Transverse colon (tissue), 4 donors: ENCODE data around the gene MESD. TPM values are rescaled to one million over a fixed set of nuclear protein-coding genes. Genes with fewer than 3 reads are reported as not detected.
A peak's percentile ranks its signal among the peaks of the same experiment; 100 is the strongest.

Source experiments
- DNase-seq: peaks from one replicate; pipeline ENCODE4 v3.0.0-alpha.2; 2019
- H3K27ac ChIP-seq, 4 donors: fragments of 200-600 bp; sonication (generic); 2 replicates each; pipeline ENCODE4 v1.5.1; 2016 to 2018; ENCODE audit warnings: inconsistent platforms in 4 of 4
- H3K27me3 ChIP-seq: fragments of 200-600 bp; sonication (generic); 2 replicates; pipeline ENCODE4 v1.5.1; 2017; ENCODE audit warnings: inconsistent platforms
- H3K36me3 ChIP-seq, 4 donors: fragments of 200-600 bp; sonication (generic); 2 replicates each; pipeline ENCODE4 v1.5.1; 2017 to 2019; ENCODE audit warnings: inconsistent platforms in 4 of 4
- H3K4me1 ChIP-seq, 4 donors: fragments of 200-600 bp; sonication (generic); 2 replicates each; pipeline ENCODE4 v1.5.1; 2017 to 2020; ENCODE audit warnings: inconsistent platforms in 4 of 4
- H3K4me3 ChIP-seq, 4 donors: fragments of 200-600 bp; sonication (generic); 1 replicate in 1 of 4; 2 replicates in 3 of 4; pipeline versions ENCODE4 v1.5.1 to v1.6.1; 2017 to 2019; ENCODE audit warnings: inconsistent platforms in 4 of 4
- H3K9me3 ChIP-seq, 2 donors: fragments of 200-600 bp; sonication (generic); 2 replicates each; pipeline ENCODE4 v1.5.1; 2017 to 2019; ENCODE audit warnings: inconsistent platforms in 2 of 2
- EP300 ChIP-seq: sonication (generic); formaldehyde crosslinking; IDR thresholded peaks from one replicate; pipeline ENCODE4 v1.6.1; 2017; ENCODE audit warnings: antibody characterized with exemption, low read depth
- POLR2A ChIP-seq: fragments of 450-650 bp; IDR thresholded peaks from one replicate; pipeline ENCODE4 v1.6.1; 2016; ENCODE audit warnings: antibody characterized with exemption, mild to moderate bottlenecking, moderate library complexity
- POLR2AphosphoS5 ChIP-seq, 3 donors: sonication (generic); formaldehyde crosslinking; IDR thresholded peaks; one replicate each; pipeline ENCODE4 v1.6.1; 2016; ENCODE audit warnings: antibody characterized with exemption in 3 of 3
- WGBS, 2 donors: methylation state at CpG; one replicate each; pipeline ENCODE4 v1.1.5; 2018; ENCODE audit warnings: low coverage in 1 of 2; 5-methylcytosine and 5-hydroxymethylcytosine counted together
- in situ Hi-C, 4 donors: fragments of 200-750 bp; cut with MboI; loops; one replicate each; pipeline versions ENCODE4 v1.15.0 to v1.15.1; 2017; ENCODE audit warnings: low sequenced_read_pairs in 3 of 4, low pct_ligation_motif_present in 1 of 4, low pct_unique_long_range_greater_than_20kb in 1 of 4
- intact Hi-C: fragments of 100-400 bp; cut with DNase I; formaldehyde crosslinking; loops from one replicate; pipeline ENCODE4 v1.15.1; 2023; ENCODE audit warnings: low total_unique reads
- total RNA-seq, 4 donors: library from RNA; depleted of rRNA; stranded (reverse); fragments of >200 nt; gene quantifications; one replicate each; pipeline ENCODE4 v1.1.0, GENCODE V29; 2016
- TF ChIP-seq, protein P1 (sequence below), 5 experiments: fragments of 200-600 bp in 3 of 5; fragments of 450-650 bp in 2 of 5; sonication (generic) in 3 of 5; IDR thresholded peaks; 1 replicate in 2 of 5; 2 replicates in 3 of 5; pipeline ENCODE4 v1.5.1; 2016 to 2017; ENCODE audit warnings: antibody characterized with exemption in 5 of 5, inconsistent platforms in 3 of 5, mild to moderate bottlenecking in 2 of 5, moderate library complexity in 1 of 5

Gene MESD
- total RNA-seq, 4 donors from 2014 or later, result 15.8 to 39.3 (median 19.2) TPM

DNA sequence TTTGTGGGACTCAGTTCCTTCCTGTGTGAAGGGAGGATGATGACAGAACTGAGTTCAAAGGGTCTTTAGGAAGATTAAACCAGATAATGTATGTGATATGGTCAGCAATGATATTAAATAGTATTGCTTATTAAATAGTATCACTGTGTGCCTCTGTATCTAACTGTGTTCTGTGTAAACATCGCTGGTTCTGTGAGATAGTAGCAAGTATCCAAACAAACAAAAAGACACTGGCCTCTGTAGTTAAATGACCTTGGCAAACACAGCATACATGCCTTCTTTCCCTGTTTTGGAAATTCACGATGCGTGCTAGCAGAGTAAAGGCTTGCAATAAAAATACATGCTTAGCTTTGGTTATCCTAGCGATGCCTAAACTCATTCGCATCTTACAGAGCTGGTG is 76.1 kb downstream of the MESD start:
- peaks cover 0 to 10% (median 0%) of the 10 kb centered on the region in 4 donors for H3K4me1 ChIP-seq
- in situ Hi-C loops, result no loop called here
- no peak overlapping the region for H3K27ac ChIP-seq
- intact Hi-C loops, result no loop called here
- H3K9me3 ChIP-seq, result no peaks in the 10 kb centered on the region
- no peak for DNase-seq
- no peaks in the 10 kb centered on the region for H3K27me3 ChIP-seq
- TF ChIP-seq POLR2A, result no peak
- no peak for TF ChIP-seq EP300
- TF ChIP-seq, protein P1, sequence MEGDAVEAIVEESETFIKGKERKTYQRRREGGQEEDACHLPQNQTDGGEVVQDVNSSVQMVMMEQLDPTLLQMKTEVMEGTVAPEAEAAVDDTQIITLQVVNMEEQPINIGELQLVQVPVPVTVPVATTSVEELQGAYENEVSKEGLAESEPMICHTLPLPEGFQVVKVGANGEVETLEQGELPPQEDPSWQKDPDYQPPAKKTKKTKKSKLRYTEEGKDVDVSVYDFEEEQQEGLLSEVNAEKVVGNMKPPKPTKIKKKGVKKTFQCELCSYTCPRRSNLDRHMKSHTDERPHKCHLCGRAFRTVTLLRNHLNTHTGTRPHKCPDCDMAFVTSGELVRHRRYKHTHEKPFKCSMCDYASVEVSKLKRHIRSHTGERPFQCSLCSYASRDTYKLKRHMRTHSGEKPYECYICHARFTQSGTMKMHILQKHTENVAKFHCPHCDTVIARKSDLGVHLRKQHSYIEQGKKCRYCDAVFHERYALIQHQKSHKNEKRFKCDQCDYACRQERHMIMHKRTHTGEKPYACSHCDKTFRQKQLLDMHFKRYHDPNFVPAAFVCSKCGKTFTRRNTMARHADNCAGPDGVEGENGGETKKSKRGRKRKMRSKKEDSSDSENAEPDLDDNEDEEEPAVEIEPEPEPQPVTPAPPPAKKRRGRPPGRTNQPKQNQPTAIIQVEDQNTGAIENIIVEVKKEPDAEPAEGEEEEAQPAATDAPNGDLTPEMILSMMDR (IDR thresholded peaks at IDR 0.05), result no peak
- no peak for TF ChIP-seq POLR2AphosphoS5 (IDR thresholded peaks at IDR 0.05)
- no peaks in the 10 kb centered on the region for H3K36me3 ChIP-seq
- H3K4me3 ChIP-seq, result no peak overlapping the region
- 80 to 86% methylated on average over 5 of the region's 5 CpGs for WGBS, 2 donors

- no peaks in the 10 kb centered on the region for H3K9me3 ChIP-seq
- in situ Hi-C loops, result no loop called here
- TF ChIP-seq EP300 (no peak), POLR2AphosphoS5 (IDR thresholded peaks at IDR 0.05) (no peak), POLR2A (no peak)
- TF ChIP-seq, protein P1 (IDR thresholded peaks at IDR 0.05), result no peak
- H3K27me3 ChIP-seq, result no peaks in the 10 kb centered on the region
- 83% methylated on average over 6 of the region's 6 CpGs; no CpG with 5 or more reads in 1 of the 2 donors for WGBS, 2 donors
- no peak for DNase-seq
- intact Hi-C loops, result no loop called here
- H3K4me3 ChIP-seq, result no peak overlapping the region
- no peaks in the 10 kb centered on the region for H3K36me3 ChIP-seq
- no peak overlapping the region for H3K27ac ChIP-seq
- H3K4me1 ChIP-seq, result peaks cover 0 to 10% (median 0%) of the 10 kb centered on the region in 4 donors
Observed at GRCh38 chr15:80912673-80913072, 76.9 kb downstream of the MESD start.

DNA sequence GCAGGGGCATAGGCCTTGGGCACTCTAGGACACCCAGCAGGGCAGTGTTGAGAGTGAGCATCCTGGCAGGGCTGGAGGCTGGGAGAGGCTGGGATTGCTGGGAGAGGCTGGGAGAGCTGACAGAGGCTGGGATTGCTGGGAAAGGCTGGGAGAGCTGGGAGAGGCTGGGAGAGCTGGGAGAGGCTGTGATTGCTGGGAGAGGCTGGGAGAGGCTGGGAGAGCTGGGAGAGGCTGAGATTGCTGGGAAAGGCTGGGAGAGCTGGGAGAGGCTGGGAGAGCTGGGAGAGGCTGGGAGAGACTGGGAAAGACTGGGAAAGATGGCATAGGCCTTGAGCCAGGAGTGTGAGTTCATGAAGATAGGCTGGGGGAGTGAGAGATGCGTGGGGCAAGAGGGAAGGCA is 77.8 kb downstream of the MESD start:
- Histone ChIP-seq H3K9me3 (no peaks in the 10 kb centered on the region), H3K36me3 (no peaks in the 10 kb centered on the region), H3K27ac (no peak overlapping the region), H3K4me3 (no peak overlapping the region), H3K4me1 (peaks cover 0 to 10% (median 0%) of the 10 kb centered on the region in 4 donors), H3K27me3 (no peaks in the 10 kb centered on the region)
- peak; percentile 15 for DNase-seq
- TF ChIP-seq POLR2A (no peak), POLR2AphosphoS5 (IDR thresholded peaks at IDR 0.05) (no peak), EP300 (no peak)
- TF ChIP-seq, protein P1 (IDR thresholded peaks at IDR 0.05), result no peak
- intact Hi-C loops (no loop called here), in situ Hi-C loops (no loop called here)
- 79% methylated on average over 1 of the region's 1 CpG; no CpG with 5 or more reads in 1 of the 2 donors for WGBS, 2 donors

DNA sequence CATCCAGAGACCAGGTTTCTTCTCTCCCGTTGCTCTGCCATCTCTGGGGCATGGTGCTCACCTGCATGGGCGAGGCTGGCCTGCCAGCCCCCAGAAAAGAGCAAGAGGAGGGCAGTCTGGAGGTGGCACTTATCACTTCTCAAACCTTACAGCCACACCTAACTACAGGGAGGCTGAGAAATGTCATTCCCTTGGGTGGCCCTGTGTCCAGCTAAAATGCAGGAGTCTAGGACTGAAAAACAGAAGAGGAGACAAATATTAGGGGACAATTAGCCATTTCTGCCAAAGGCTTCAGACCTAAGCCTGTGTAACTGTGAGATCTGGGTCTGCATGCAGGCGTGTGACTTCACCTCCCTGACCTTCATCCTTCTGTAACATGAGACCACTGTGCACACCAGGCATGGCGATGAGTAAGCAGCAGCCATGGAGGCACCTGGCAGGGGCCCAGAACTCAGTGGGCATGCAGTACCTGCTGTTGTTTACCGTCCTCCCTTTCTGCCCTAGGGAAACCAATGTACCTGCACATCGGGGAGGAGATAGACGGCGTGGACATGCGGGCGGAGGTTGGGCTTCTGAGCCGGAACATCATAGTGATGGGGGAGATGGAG is 83.4 kb downstream of the MESD start:
- H3K27ac ChIP-seq, result no peak overlapping the region
- intact Hi-C loops (no loop called here), in situ Hi-C loops (no loop called here)
- no peaks in the 10 kb centered on the region for H3K36me3 ChIP-seq
- H3K27me3 ChIP-seq, result no peaks in the 10 kb centered on the region
- no peaks in the 10 kb centered on the region for H3K4me1 ChIP-seq
- WGBS, 2 donors, result 87% methylated on average over 11 of the region's 11 CpGs; no CpG with 5 or more reads in 1 of the 2 donors
- DNase-seq, result no peak
- H3K4me3 ChIP-seq, result no peak overlapping the region
- H3K9me3 ChIP-seq, result no peaks in the 10 kb centered on the region
- TF ChIP-seq POLR2A (no peak), EP300 (no peak), POLR2AphosphoS5 (IDR thresholded peaks at IDR 0.05) (no peak)
- TF ChIP-seq, protein P1 (IDR thresholded peaks at IDR 0.05), result no peak
